HepG2 (cell line): ENCODE measurements around the gene PKLR. TPM values are rescaled to one million over a fixed set of nuclear protein-coding genes. Genes with fewer than 3 reads are reported as not detected.

Experiments
- ATAC-seq: fragments of 200-7000 bp; cut with Tn5 transposase; 3 replicates; pipeline ENCODE4 v1.9.1; 2020; ENCODE audit warnings: mild to moderate bottlenecking, moderate library complexity
- BruUV-seq: library from RNA; stranded (reverse); fragments of 400-500 nt; replicated peaks from 2 replicates; lab custom pipeline; 2021; lab: Mats Ljungman, UMichigan
- CTCF ChIA-PET: fragments of 300-600 bp; formaldehyde crosslinking; extraction: SDS; loops from one replicate; lab custom pipeline; 2021; ENCODE audit warnings: low total read pairs, inconsistent platforms, low intra/inter-chr PET ratio; lab: Yijun Ruan, JAX
- POLR2A ChIA-PET: fragments of 350-600 bp; sonication (Branson Sonifier 250); formaldehyde crosslinking; loops from one replicate; lab custom pipeline; 2020; ENCODE audit warnings: antibody characterized with exemption, inconsistent platforms; lab: Yijun Ruan, JAX
- DNase-seq: peaks from one replicate; pipeline ENCODE4 v3.0.0-alpha.2; 2015; ENCODE audit warnings: low spot score
- FAIRE-seq: peaks from 3 replicates; lab custom pipeline; 2011; peaks lifted over from hg19 to GRCh38; lab: Jason Lieb, UNC
- H2AFZ ChIP-seq: one replicate; pipeline ENCODE4 v1.6.1; 2011; ENCODE audit warnings: low read length, inconsistent platforms
- H3K27ac ChIP-seq: fragments of 300-600 bp; 3 replicates; pipeline ENCODE4 v1.8.0; 2011; ENCODE audit warnings: mixed run types, mild to moderate bottlenecking, mixed read lengths, low read length, inconsistent platforms; ENCODE audit not compliant: insufficient read depth; ENCODE audit errors: extremely low read length
- H3K27me3 ChIP-seq, 2 experiments: fragments of 200-600 bp in 1 of 2; 2 replicates in 1 of 2; 3 replicates in 1 of 2; pipeline versions ENCODE4 v1.6.0 to v1.8.0; 2011; ENCODE audit warnings: low read length in 2 of 2, mild to moderate bottlenecking in 2 of 2, moderate library complexity in 2 of 2, inconsistent platforms in 1 of 2; ENCODE audit not compliant: insufficient read depth in 2 of 2, control insufficient read depth in 1 of 2
- H3K36me3 ChIP-seq, 2 experiments: fragments of 200-600 bp in 1 of 2; replicated peaks in 1 of 2; 2 replicates in 1 of 2; 3 replicates in 1 of 2; pipeline versions ENCODE4 v1.5.1 to v1.8.0; 2011; ENCODE audit warnings: low read length in 2 of 2, inconsistent platforms in 1 of 2; ENCODE audit not compliant: insufficient read depth in 2 of 2, control insufficient read depth in 1 of 2
- H3K4me1 ChIP-seq: 2 replicates; pipeline ENCODE4 v1.5.1; 2012; ENCODE audit warnings: low read length, inconsistent platforms; ENCODE audit not compliant: insufficient read depth
- H3K4me2 ChIP-seq: 2 replicates; pipeline ENCODE4 v1.6.0; 2011; ENCODE audit warnings: low read depth, low read length, inconsistent platforms
- H3K4me3 ChIP-seq, 3 experiments: fragments of 200-600 bp in 1 of 3; sonication (generic), shearing (Covaris generic) in 1 of 3; replicated peaks in 1 of 3; 2 replicates each; pipeline ENCODE4 v1.5.1; 2011 to 2016; ENCODE audit warnings: low read length in 3 of 3, inconsistent platforms in 2 of 3, low read depth in 2 of 3, mild to moderate bottlenecking in 2 of 3, control low read depth in 1 of 3, mixed read lengths in 1 of 3; ENCODE audit not compliant: insufficient read depth in 1 of 3
- H3K79me2 ChIP-seq: one replicate; pipeline ENCODE4 v1.6.1; 2011; ENCODE audit warnings: low read length, inconsistent platforms; ENCODE audit not compliant: insufficient read depth
- H3K9ac ChIP-seq: 2 replicates; pipeline ENCODE4 v1.6.0; 2011; ENCODE audit warnings: mild to moderate bottlenecking, low read depth, low read length, inconsistent platforms; ENCODE audit not compliant: insufficient read depth
- H3K9me3 ChIP-seq: 2 replicates; pipeline ENCODE4 v1.5.1; 2012; ENCODE audit warnings: mild to moderate bottlenecking, low read length
- H4K20me1 ChIP-seq: 2 replicates; pipeline ENCODE4 v1.6.0; 2011; ENCODE audit warnings: inconsistent platforms, mild to moderate bottlenecking, low read length, moderate library complexity; ENCODE audit not compliant: insufficient read depth
- ONECUT2 ChIP-seq: sonication (generic); formaldehyde crosslinking; IDR thresholded peaks from 2 replicates; pipeline ENCODE4 v1.4.0; 2020; ENCODE audit warnings: missing genetic modification reagents
- RAD21 ChIP-seq: fragments of 450-650 bp; formaldehyde crosslinking; IDR thresholded peaks from 2 replicates; pipeline ENCODE4 v1.5.0; 2020; ENCODE audit warnings: mild to moderate bottlenecking
- WGBS: methylation state at CpG from one replicate; pipeline ENCODE4 v1.1.6; 2017; ENCODE audit warnings: low lambda C conversion rate; 5-methylcytosine and 5-hydroxymethylcytosine counted together
- in situ Hi-C: cut with HindIII; loops from 2 replicates; pipeline ENCODE4 v1.10.0; 2017; ENCODE audit warnings: low pct_unique_long_range_greater_than_20kb; ENCODE audit not compliant: extremely low pct_ligation_motif_present
- intact Hi-C: fragments of 100-400 bp; cut with micrococcal nuclease; formaldehyde crosslinking; loops from one replicate; pipeline ENCODE4 v1.10.0; 2022; ENCODE audit not compliant: unreplicated experiment
- polyA plus RNA-seq, 8 experiments: library from polyadenylated mRNA; depleted of rRNA in 3 of 8; stranded (reverse) in 7 of 8; unstranded in 1 of 8; fragments of >200 nt; fragmentation: Illumina TruSeq in 4 of 8; extraction: Trizol in 4 of 8; gene quantifications; 2 replicates each; pipeline versions ENCODE4 v1.2.1 to v1.2.3, GENCODE V29; 2011 to 2016; ENCODE audit warnings: low read depth in 4 of 8, missing spikeins in 1 of 8, mixed read lengths in 1 of 8; ENCODE audit not compliant: insufficient read depth in 1 of 8
- total RNA-seq, 5 experiments: library from RNA; depleted of rRNA; stranded (reverse); fragments of >200 nt; fragmentation: Illumina TruSeq; extraction: Trizol; gene quantifications; 2 replicates each; pipeline ENCODE4 v1.2.3, GENCODE V29; 2016; ENCODE audit warnings: low read depth in 1 of 5
- TF ChIP-seq, protein P1 (sequence below): IDR thresholded peaks from 2 replicates; pipeline ENCODE4 v1.6.1; 2016
- TF ChIP-seq, protein P2 (sequence below): sonication (generic); formaldehyde crosslinking; conservative IDR thresholded peaks from 2 replicates; pipeline ENCODE4 v1.4.0; 2020; ENCODE audit warnings: missing genetic modification reagents
- TF ChIP-seq, protein P3 (sequence below): sonication (generic); IDR thresholded peaks from 2 replicates; pipeline ENCODE4 v1.6.1; 2016; ENCODE audit warnings: low read depth, borderline replicate concordance

Gene PKLR
- total and polyA plus RNA-seq, 2 of the 13 experiments (the other 11 are each of a cell fraction or from before 2014, with no cell fraction given): 10.3 to 29.3 TPM

GRCh38 chr1:155245163-155245524, 56.1 kb downstream of the PKLR start:
- Histone ChIP-seq H3K79me2 (no peaks in the 10 kb centered on the region), H3K4me1 (peaks cover 13% of the 10 kb centered on the region), H3K9ac (no peak overlapping the region), H3K27me3 (no peaks in the 10 kb centered on the region), H3K4me2 (peak overlapping the region; percentile 16; the same call in 1 of the 2 replicates), H3K4me3 (no peak overlapping the region; a peak in 1 of 6 replicates), H3K9me3 (no peaks in the 10 kb centered on the region), H2AFZ (no peak overlapping the region), H3K36me3 (peaks cover 1 to 9% of the 10 kb centered on the region in 2 experiments; a peak in 2 of 5 replicates), H3K27ac (no peak overlapping the region), H4K20me1 (no peaks in the 10 kb centered on the region)
- in situ Hi-C loops (loop anchor here (10.0 kb wide), 1 partner anchor 350 kb away; no protein-coding TSS in a partner anchor), intact Hi-C loops (no loop called here)
- DNase-seq (no peak), ATAC-seq (no peak), FAIRE-seq (no peak)
- BruUV-seq: no TSS peak
- WGBS: 89% methylated on average over 7 of the region's 8 CpGs
- POLR2A ChIA-PET: no interaction called here
- TF ChIP-seq RAD21 (CRISPR knock-in tag) (no peak), ONECUT2 (no peak)
- TF ChIP-seq, protein P1, sequence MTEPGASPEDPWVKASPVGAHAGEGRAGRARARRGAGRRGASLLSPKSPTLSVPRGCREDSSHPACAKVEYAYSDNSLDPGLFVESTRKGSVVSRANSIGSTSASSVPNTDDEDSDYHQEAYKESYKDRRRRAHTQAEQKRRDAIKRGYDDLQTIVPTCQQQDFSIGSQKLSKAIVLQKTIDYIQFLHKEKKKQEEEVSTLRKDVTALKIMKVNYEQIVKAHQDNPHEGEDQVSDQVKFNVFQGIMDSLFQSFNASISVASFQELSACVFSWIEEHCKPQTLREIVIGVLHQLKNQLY (CRISPR knock-in tag): no peak
- TF ChIP-seq, protein P2, sequence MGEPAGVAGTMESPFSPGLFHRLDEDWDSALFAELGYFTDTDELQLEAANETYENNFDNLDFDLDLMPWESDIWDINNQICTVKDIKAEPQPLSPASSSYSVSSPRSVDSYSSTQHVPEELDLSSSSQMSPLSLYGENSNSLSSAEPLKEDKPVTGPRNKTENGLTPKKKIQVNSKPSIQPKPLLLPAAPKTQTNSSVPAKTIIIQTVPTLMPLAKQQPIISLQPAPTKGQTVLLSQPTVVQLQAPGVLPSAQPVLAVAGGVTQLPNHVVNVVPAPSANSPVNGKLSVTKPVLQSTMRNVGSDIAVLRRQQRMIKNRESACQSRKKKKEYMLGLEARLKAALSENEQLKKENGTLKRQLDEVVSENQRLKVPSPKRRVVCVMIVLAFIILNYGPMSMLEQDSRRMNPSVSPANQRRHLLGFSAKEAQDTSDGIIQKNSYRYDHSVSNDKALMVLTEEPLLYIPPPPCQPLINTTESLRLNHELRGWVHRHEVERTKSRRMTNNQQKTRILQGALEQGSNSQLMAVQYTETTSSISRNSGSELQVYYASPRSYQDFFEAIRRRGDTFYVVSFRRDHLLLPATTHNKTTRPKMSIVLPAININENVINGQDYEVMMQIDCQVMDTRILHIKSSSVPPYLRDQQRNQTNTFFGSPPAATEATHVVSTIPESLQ (CRISPR knock-in tag): no peak
- TF ChIP-seq, protein P3, sequence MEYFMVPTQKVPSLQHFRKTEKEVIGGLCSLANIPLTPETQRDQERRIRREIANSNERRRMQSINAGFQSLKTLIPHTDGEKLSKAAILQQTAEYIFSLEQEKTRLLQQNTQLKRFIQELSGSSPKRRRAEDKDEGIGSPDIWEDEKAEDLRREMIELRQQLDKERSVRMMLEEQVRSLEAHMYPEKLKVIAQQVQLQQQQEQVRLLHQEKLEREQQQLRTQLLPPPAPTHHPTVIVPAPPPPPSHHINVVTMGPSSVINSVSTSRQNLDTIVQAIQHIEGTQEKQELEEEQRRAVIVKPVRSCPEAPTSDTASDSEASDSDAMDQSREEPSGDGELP: no peak
- CTCF ChIA-PET: interaction anchor here (0.9 kb wide), 1 partner anchor 79 kb away, joined by 3 read pairs; no protein-coding TSS in a partner anchor
